H1 (cell line): ENCODE data around the gene XK. TPM values are rescaled to one million over a fixed set of nuclear protein-coding genes. Genes with fewer than 3 reads are reported as not detected.

Experiments
- CTCF ChIA-PET: fragments of 300-600 bp; sonication (Branson Sonifier 250); formaldehyde crosslinking; loops from one replicate; lab custom pipeline; 2021; ENCODE audit not compliant: partially characterized antibody; lab: Charles Lee
- POLR2A ChIA-PET: fragments of 300-600 bp; sonication (Branson Sonifier 250); formaldehyde crosslinking; loops from one replicate; lab custom pipeline; 2021; ENCODE audit warnings: inconsistent platforms; ENCODE audit not compliant: partially characterized antibody; lab: Charles Lee
- DNase-seq, 2 experiments: peaks; one replicate each; pipeline versions ENCODE4 v3.0.0 to v3.0.0-alpha.2; 2010 to 2022; ENCODE audit warnings: low spot score in 2 of 2, low read depth in 1 of 2, mixed read lengths in 1 of 2
- FAIRE-seq: peaks from 2 replicates; lab custom pipeline; 2011; peaks lifted over from hg19 to GRCh38; lab: Jason Lieb, UNC
- H2AFZ ChIP-seq: 2 replicates; pipeline ENCODE4 v1.8.1; 2012; ENCODE audit warnings: low read length, inconsistent platforms
- H2AK5ac ChIP-seq: 2 replicates; pipeline ENCODE4 v1.6.1; 2013; ENCODE audit warnings: low read depth, low read length
- H2BK120ac ChIP-seq: replicated peaks from 2 replicates; pipeline ENCODE3; 2013; ENCODE audit warnings: low read depth, low read length, inconsistent platforms
- H2BK12ac ChIP-seq: 2 replicates; pipeline ENCODE4 v1.6.1; 2013; ENCODE audit warnings: low read depth, low read length
- H2BK15ac ChIP-seq: 2 replicates; pipeline ENCODE4 v1.6.1; 2013; ENCODE audit warnings: low read length
- H2BK20ac ChIP-seq: 2 replicates; pipeline ENCODE4 v1.6.1; 2013; ENCODE audit warnings: low read length
- H2BK5ac ChIP-seq: 2 replicates; pipeline ENCODE4 v1.6.1; 2013; ENCODE audit warnings: low read depth, low read length
- H3K14ac ChIP-seq: 2 replicates; pipeline ENCODE4 v1.6.1; 2013; ENCODE audit warnings: inconsistent platforms; ENCODE audit not compliant: insufficient read length
- H3K18ac ChIP-seq: 2 replicates; pipeline ENCODE4 v1.6.1; 2013; ENCODE audit warnings: low read length; ENCODE audit errors: extremely low read depth
- H3K23ac ChIP-seq: 2 replicates; pipeline ENCODE4 v1.6.1; 2013; ENCODE audit warnings: inconsistent platforms; ENCODE audit not compliant: insufficient read length
- H3K23me2 ChIP-seq: 2 replicates; pipeline ENCODE4 v1.6.1; 2013; ENCODE audit warnings: low read depth, low read length
- H3K27ac ChIP-seq: 2 replicates; pipeline ENCODE4 v1.6.1; 2011; ENCODE audit warnings: low read depth, low read length, inconsistent platforms
- H3K27me3 ChIP-seq, 4 experiments: replicated peaks in 1 of 4; 1 replicate in 1 of 4; 2 replicates in 3 of 4; pipeline versions ENCODE4 v1.6.1 to v1.8.1; 2011 to 2013; ENCODE audit warnings: low read length in 3 of 4, mild to moderate bottlenecking in 3 of 4, inconsistent platforms in 2 of 4, mixed read lengths in 2 of 4, moderate library complexity in 1 of 4; ENCODE audit not compliant: control insufficient read depth in 3 of 4, insufficient read depth in 3 of 4; ENCODE audit errors: extremely low read depth in 1 of 4
- H3K36me3 ChIP-seq, 4 experiments: 2 replicates each; pipeline versions ENCODE4 v1.6.1 to v1.8.1; 2011 to 2013; ENCODE audit warnings: mild to moderate bottlenecking in 4 of 4, low read length in 3 of 4, moderate library complexity in 2 of 4, control low read depth in 1 of 4, inconsistent platforms in 1 of 4; ENCODE audit not compliant: insufficient read depth in 4 of 4, control insufficient read depth in 2 of 4
- H3K4ac ChIP-seq: replicated peaks from 2 replicates; pipeline ENCODE3; 2013; ENCODE audit warnings: low read length, low read depth, mixed read lengths, inconsistent platforms; ENCODE audit not compliant: insufficient read length
- H3K4me1 ChIP-seq, 4 experiments: replicated peaks in 1 of 4; 1 replicate in 1 of 4; 2 replicates in 3 of 4; pipeline versions ENCODE4 v1.6.1 to v1.8.1; 2011 to 2013; ENCODE audit warnings: low read length in 3 of 4, inconsistent platforms in 2 of 4, mixed read lengths in 1 of 4; ENCODE audit not compliant: insufficient read depth in 4 of 4, control insufficient read depth in 3 of 4
- H3K4me2 ChIP-seq, 2 experiments: 2 replicates each; pipeline versions ENCODE4 v1.6.1 to v1.8.1; 2011 to 2013; ENCODE audit warnings: low read depth in 2 of 2, low read length in 2 of 2, control low read depth in 1 of 2, inconsistent platforms in 1 of 2, mild to moderate bottlenecking in 1 of 2; ENCODE audit not compliant: insufficient read depth in 1 of 2
- H3K4me3 ChIP-seq, 4 experiments: fragments of 200-600, 300-600 bp in 1 of 4; sonication (generic), shearing (Covaris generic), sonication (Bioruptor Twin) in 1 of 4; 2 replicates each; pipeline versions ENCODE4 v1.5.1 to v1.8.1; 2011 to 2016; ENCODE audit warnings: low read length in 4 of 4, low read depth in 3 of 4, control low read depth in 2 of 4, inconsistent platforms in 2 of 4, mild to moderate bottlenecking in 2 of 4, mixed read lengths in 1 of 4, moderate library complexity in 1 of 4; ENCODE audit not compliant: insufficient read depth in 2 of 4; ENCODE audit errors: extremely low read depth in 1 of 4
- H3K56ac ChIP-seq: replicated peaks from 2 replicates; pipeline ENCODE3; 2013; ENCODE audit warnings: low read depth, mild to moderate bottlenecking, mixed read lengths, low read length, inconsistent platforms; ENCODE audit not compliant: insufficient read length
- H3K79me1 ChIP-seq: 2 replicates; pipeline ENCODE4 v1.6.1; 2013; ENCODE audit warnings: low read depth, low read length, control low read depth
- H3K79me2 ChIP-seq, 2 experiments: 2 replicates each; pipeline versions ENCODE4 v1.6.1 to v1.8.1; 2012 to 2013; ENCODE audit warnings: low read length in 2 of 2, mild to moderate bottlenecking in 2 of 2, inconsistent platforms in 1 of 2; ENCODE audit not compliant: insufficient read depth in 2 of 2, control insufficient read depth in 1 of 2
- H3K9ac ChIP-seq, 4 experiments: replicated peaks in 1 of 4; 1 replicate in 1 of 4; 2 replicates in 3 of 4; pipeline versions ENCODE4 v1.6.1 to v1.8.1; 2011 to 2013; ENCODE audit warnings: low read depth in 3 of 4, low read length in 3 of 4, control low read depth in 2 of 4, mild to moderate bottlenecking in 2 of 4, moderate library complexity in 2 of 4, inconsistent platforms in 1 of 4; ENCODE audit errors: extremely low read depth in 1 of 4
- H3K9me3 ChIP-seq, 2 experiments: 2 replicates each; pipeline versions ENCODE4 v1.6.1 to v1.8.1; 2012 to 2013; ENCODE audit warnings: mild to moderate bottlenecking in 2 of 2, moderate library complexity in 2 of 2, control low read depth in 1 of 2, inconsistent platforms in 1 of 2, low read depth in 1 of 2, low read length in 1 of 2, mixed read lengths in 1 of 2; ENCODE audit not compliant: insufficient read depth in 2 of 2
- H4K20me1 ChIP-seq, 2 experiments: replicated peaks in 1 of 2; 2 replicates each; pipeline versions ENCODE3 to v1.8.1; 2011 to 2013; ENCODE audit warnings: inconsistent platforms in 2 of 2, low read length in 2 of 2, mild to moderate bottlenecking in 1 of 2; ENCODE audit not compliant: insufficient read depth in 2 of 2, control insufficient read depth in 1 of 2
- H4K5ac ChIP-seq: 2 replicates; pipeline ENCODE4 v1.6.1; 2013; ENCODE audit warnings: low read length, low read depth, mixed read lengths, inconsistent platforms; ENCODE audit not compliant: insufficient read length
- H4K8ac ChIP-seq: 2 replicates; pipeline ENCODE4 v1.8.0; 2013; ENCODE audit warnings: mild to moderate bottlenecking, moderate library complexity, low read length, inconsistent platforms; ENCODE audit not compliant: insufficient read depth; ENCODE audit errors: extremely low read depth
- H4K91ac ChIP-seq: replicated peaks from 2 replicates; pipeline ENCODE3; 2013; ENCODE audit warnings: low read length, mixed read lengths, inconsistent platforms; ENCODE audit not compliant: insufficient read length
- BACH1 ChIP-seq: IDR thresholded peaks from 2 replicates; pipeline ENCODE4 v1.6.1; 2012; ENCODE audit warnings: low read length, improper control_type of control experiment
- CBX8 ChIP-seq: fragments of 300-800, 300-1000 bp; sonication (generic); IDR thresholded peaks from 2 replicates; pipeline ENCODE4 v1.7.1; 2016; ENCODE audit warnings: low read depth, low read length, borderline replicate concordance
- EP300 ChIP-seq, 2 experiments: IDR thresholded peaks; 1 replicate in 1 of 2; 2 replicates in 1 of 2; pipeline ENCODE4 v1.6.1; 2011 to 2012; ENCODE audit warnings: low read depth in 2 of 2, low read length in 2 of 2, mild to moderate bottlenecking in 2 of 2, borderline replicate concordance in 1 of 2, inconsistent platforms in 1 of 2, moderate library complexity in 1 of 2
- GABPA ChIP-seq: IDR thresholded peaks from 2 replicates; pipeline ENCODE4 v1.6.1; 2011; ENCODE audit warnings: mild to moderate bottlenecking, low read length, moderate library complexity, borderline replicate concordance; ENCODE audit not compliant: insufficient read depth
- GTF2F1 ChIP-seq: IDR thresholded peaks from 2 replicates; pipeline ENCODE4 v1.6.1; 2012; ENCODE audit warnings: low read depth, low read length, improper control_type of control experiment, borderline replicate concordance
- JUN ChIP-seq: IDR thresholded peaks from 2 replicates; pipeline ENCODE4 v1.6.1; 2011; ENCODE audit warnings: low read depth, mild to moderate bottlenecking, improper control_type of control experiment, low read length
- MAFK ChIP-seq: IDR thresholded peaks from 2 replicates; pipeline ENCODE4 v1.6.1; 2012; ENCODE audit warnings: low read depth, mild to moderate bottlenecking, improper control_type of control experiment, low read length
- NANOG ChIP-seq: IDR thresholded peaks from 2 replicates; pipeline ENCODE4 v1.6.1; 2011; ENCODE audit warnings: low read length, low read depth, mild to moderate bottlenecking, inconsistent platforms; ENCODE audit not compliant: insufficient read depth, poor library complexity, severe bottlenecking
- RBBP5 ChIP-seq: IDR thresholded peaks from 2 replicates; pipeline ENCODE4 v1.7.1; 2012; ENCODE audit warnings: low read depth, mild to moderate bottlenecking, inconsistent platforms, low read length, moderate library complexity, borderline replicate concordance
- RNF2 ChIP-seq: fragments of 200-900, 300-1000 bp; sonication (generic); IDR thresholded peaks from 2 replicates; pipeline ENCODE4 v1.7.1; 2016; ENCODE audit warnings: borderline replicate concordance, low read depth, mild to moderate bottlenecking, antibody characterized with exemption, low read length; ENCODE audit not compliant: poor library complexity, severe bottlenecking; ENCODE audit errors: missing control alignments
- SP2 ChIP-seq: IDR thresholded peaks from 2 replicates; pipeline ENCODE4 v1.6.1; 2012; ENCODE audit warnings: mild to moderate bottlenecking, low read length, inconsistent platforms
- SRF ChIP-seq: IDR thresholded peaks from 2 replicates; pipeline ENCODE4 v1.6.1; 2011; ENCODE audit warnings: mild to moderate bottlenecking, low read depth, low read length, moderate library complexity
- SUZ12 ChIP-seq: fragments of 200-600 bp; sonication (generic); IDR thresholded peaks from 2 replicates; pipeline ENCODE4 v1.6.1; 2012; ENCODE audit warnings: mild to moderate bottlenecking, inconsistent platforms, low read length, moderate library complexity, mixed read lengths
- TCF12 ChIP-seq: IDR thresholded peaks from 2 replicates; pipeline ENCODE4 v1.6.1; 2011; ENCODE audit warnings: low read depth, mild to moderate bottlenecking, low read length
- TEAD4 ChIP-seq: IDR thresholded peaks from 2 replicates; pipeline ENCODE4 v1.6.1; 2012; ENCODE audit warnings: low read depth, low read length, inconsistent platforms, mixed read lengths
- WGBS, 2 experiments: shearing (Covaris generic) in 1 of 2; methylation state at CpG; one replicate each; pipeline versions ENCODE4 v1.1.6 to v1.1.7; 2013 to 2015; ENCODE audit warnings: low lambda C conversion rate in 2 of 2, mixed read lengths in 2 of 2, inconsistent platforms in 1 of 2, low coverage in 1 of 2, missing lambda C conversion rate in 1 of 2; ENCODE audit not compliant: insufficient replicate concordance in 2 of 2, insufficient coverage in 1 of 2, insufficient read length in 1 of 2; ENCODE audit errors: extremely low coverage in 1 of 2, missing lambda C conversion rate in 1 of 2; 5-methylcytosine and 5-hydroxymethylcytosine counted together
- polyA plus RNA-seq, 7 experiments: library from polyadenylated mRNA; depleted of rRNA in 3 of 7; stranded (reverse) in 5 of 7; unstranded in 2 of 7; fragments of >200 nt in 5 of 7; fragments of 200-250 nt in 2 of 7; gene quantifications; 1 replicate in 5 of 7; 2 replicates in 1 of 7; 4 replicates in 1 of 7; pipeline versions ENCODE4 v1.2.1 to v1.2.3, GENCODE V29; 2011 to 2013; ENCODE audit warnings: missing spikeins in 2 of 7, mixed read lengths in 2 of 7
- total RNA-seq: library from RNA; stranded (reverse); fragmentation: NEBNext Ultra II Directional; extraction: Animal tissue kit (Norgen Biotek cat#: 25700); gene quantifications from 2 replicates; pipeline ENCODE4 v1.2.1, GENCODE V29; 2021

Gene XK
- total and polyA plus RNA-seq, 2 of the 8 experiments (the other 6 are each of a cell fraction or from before 2014, with no cell fraction given): 0.76 to 0.84 TPM

DNA sequence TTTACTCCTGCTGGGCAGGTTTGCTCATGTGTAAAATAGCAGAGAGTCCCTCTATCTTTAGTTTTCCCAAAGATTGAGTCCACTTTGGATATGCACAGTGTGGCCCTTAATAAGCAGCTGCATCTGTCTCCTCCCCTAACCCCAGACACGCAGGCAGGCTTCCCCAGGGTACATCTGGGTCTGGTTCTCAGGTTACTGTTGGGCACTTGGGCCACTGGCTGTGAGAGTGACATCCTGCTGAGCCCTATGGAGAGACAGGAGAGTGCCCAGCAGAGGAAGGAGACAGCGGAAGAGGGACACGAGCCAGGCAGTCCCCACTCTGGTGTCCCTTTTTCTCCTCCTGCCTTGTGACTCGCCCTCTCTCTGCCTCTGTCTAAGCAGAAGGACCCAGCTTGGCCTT lies 16.0 kb downstream of the XK start:
- H3K79me2 ChIP-seq: no peaks in the 10 kb centered on the region
- 11% methylated on average over 1 of the region's 4 CpGs; no CpG with 5 or more reads in 1 of the 2 experiments for WGBS, 2 experiments
- H2BK120ac ChIP-seq: no peak overlapping the region
- ChIA-PET POLR2A (no interaction called here), CTCF (no interaction called here)
- no peak overlapping the region for H2AFZ ChIP-seq
- 0 out of 2 replicates have a peak overlapping the region, but pooled peaks have one; percentile 14 for H3K18ac ChIP-seq
- H3K4ac ChIP-seq: no peak overlapping the region
- H2BK5ac ChIP-seq: no peak overlapping the region
- no peak overlapping the region for H3K4me2 ChIP-seq
- no peak overlapping the region for H4K91ac ChIP-seq
- no peaks in the 10 kb centered on the region for H4K20me1 ChIP-seq
- H3K27me3 ChIP-seq: no peaks in the 10 kb centered on the region
- H3K9me3 ChIP-seq: no peaks in the 10 kb centered on the region
- no peak overlapping the region for H3K14ac ChIP-seq
- FAIRE-seq (no peak), DNase-seq (no peak)
- no peak overlapping the region for H2BK12ac ChIP-seq
- H3K56ac ChIP-seq: no peak overlapping the region
- no peak overlapping the region for H2BK15ac ChIP-seq
- H4K5ac ChIP-seq: no peak overlapping the region
- no peaks in the 10 kb centered on the region for H3K23me2 ChIP-seq
- no peaks in the 10 kb centered on the region for H3K4me1 ChIP-seq
- H3K36me3 ChIP-seq: no peaks in the 10 kb centered on the region
- H3K79me1 ChIP-seq: no peaks in the 10 kb centered on the region
- H2BK20ac ChIP-seq: no peak overlapping the region
- H3K23ac ChIP-seq: no peak overlapping the region
- no peak overlapping the region for H3K9ac ChIP-seq
- H3K4me3 ChIP-seq: no peak overlapping the region
- no peak overlapping the region for H2AK5ac ChIP-seq
- H4K8ac ChIP-seq: no peak overlapping the region
- H3K27ac ChIP-seq: no peak overlapping the region
- TF ChIP-seq GTF2F1 (no peak), NANOG (no peak), SP2 (no peak), MAFK (no peak), SRF (no peak), RNF2 (no peak), TEAD4 (no peak), GABPA (no peak), SUZ12 (no peak), TCF12 (no peak), CBX8 (no peak), RBBP5 (no peak), BACH1 (no peak), EP300 (IDR thresholded peaks at IDR 0.05; ENCODE audit: borderline replicate concordance in 1 of 2, low read depth in 2 of 2, low read length in 2 of 2) (no peak), JUN (no peak)
